GM19372 (cell line): ENCODE results near the gene UBAP2.
"Not testable (repeated sequence)": the region's sequence is repeated elsewhere in the genome, so short reads cannot be mapped to it uniquely, and the experiment has no call there.

Source experiments
- ATAC-seq: cut with Tn5 transposase; IDR thresholded peaks from one replicate; pipeline ENCODE4 v1.9.1; 2021; ENCODE audit warnings: mild to moderate bottlenecking, low read depth, moderate library complexity; ENCODE audit not compliant: unreplicated experiment

UBAP2 gene

GRCh38 chr9:33992632-33993031 is 56.1 kb downstream of the UBAP2 start:
- no peak for ATAC-seq

GRCh38 chr9:33988219-33988890 is 60.3 kb downstream of the UBAP2 start:
- peak; percentile 96 for ATAC-seq

GRCh38 chr9:33976414-33976813 is 72.3 kb downstream of the UBAP2 start:
- ATAC-seq, result no peak

GRCh38 chr9:33972698-33973097 is 76.0 kb downstream of the UBAP2 start:
- no peak for ATAC-seq

- ATAC-seq, result no peak
These were observed 84.5 kb downstream of the UBAP2 start for GRCh38 chr9:33964086-33964768.

GRCh38 chr9:33962468-33962867 is 86.2 kb downstream of the UBAP2 start:
- not testable (repeated sequence) for ATAC-seq

- no peak for ATAC-seq
These were observed 89.0 kb downstream of the UBAP2 start for GRCh38 chr9:33959725-33960124.

GRCh38 chr9:33956544-33956943 is 92.1 kb downstream of the UBAP2 start:
- ATAC-seq, result no peak

GRCh38 chr9:33952066-33952465 is 96.6 kb downstream of the UBAP2 start:
- ATAC-seq, result no peak

GRCh38 chr9:33950371-33950770 is 98.3 kb downstream of the UBAP2 start:
- ATAC-seq, result no peak

GRCh38 chr9:33946779-33947535 is 101.7 kb downstream of the UBAP2 start:
- no peak for ATAC-seq

GRCh38 chr9:33943389-33943788 is 105.3 kb downstream of the UBAP2 start:
- no peak for ATAC-seq

GRCh38 chr9:33942471-33943083 is 106.1 kb downstream of the UBAP2 start:
- ATAC-seq, result no peak

- no peak for ATAC-seq
These were observed 108.5 kb downstream of the UBAP2 start for GRCh38 chr9:33939924-33940874.

GRCh38 chr9:33934188-33934878 is 114.4 kb downstream of the UBAP2 start:
- no peak for ATAC-seq

- ATAC-seq, result no peak
These were observed 116.4 kb downstream of the UBAP2 start for GRCh38 chr9:33932078-33932807.

GRCh38 chr9:33931326-33931725 is 117.4 kb downstream of the UBAP2 start:
- no peak for ATAC-seq

GRCh38 chr9:33927694-33928093 is 121.0 kb downstream of the UBAP2 start:
- ATAC-seq, result no peak
